AG04449 (cell line): ENCODE data around the gene ATG16L1.

Experiments used
- CTCF ChIA-PET: fragments of 350-600 bp; formaldehyde crosslinking; extraction: SDS; loops from one replicate; lab custom pipeline; 2021; ENCODE audit warnings: antibody characterized with exemption; lab: Yijun Ruan, JAX
- POLR2A ChIA-PET: fragments of 400-600, 350-600 bp; formaldehyde crosslinking; extraction: SDS; loops from one replicate; lab custom pipeline; 2020; ENCODE audit warnings: antibody characterized with exemption, inconsistent platforms; lab: Yijun Ruan, JAX
- DNase-seq: peaks from one replicate; pipeline ENCODE4 v3.0.0-alpha.2; 2010; ENCODE audit warnings: low read depth, low spot score
- H3K4me3 ChIP-seq: 2 replicates; pipeline ENCODE4 v1.5.1; 2011; ENCODE audit warnings: low read depth, mild to moderate bottlenecking, control low read depth, low read length
- CTCF ChIP-seq: IDR thresholded peaks from one replicate; pipeline ENCODE4 v1.5.1; 2011; ENCODE audit warnings: mild to moderate bottlenecking, moderate library complexity, low read length, control low read depth, inconsistent platforms; ENCODE audit not compliant: insufficient read depth; ENCODE audit errors: missing control alignments

Gene ATG16L1

GRCh38 chr2:233213975-233214374 is 37.5 kb upstream of the ATG16L1 start:
- no peak overlapping the region for H3K4me3 ChIP-seq
- POLR2A ChIA-PET: no interaction called here
- no peak for DNase-seq
- CTCF ChIA-PET: no interaction called here
- no peak for TF ChIP-seq CTCF

DNA sequence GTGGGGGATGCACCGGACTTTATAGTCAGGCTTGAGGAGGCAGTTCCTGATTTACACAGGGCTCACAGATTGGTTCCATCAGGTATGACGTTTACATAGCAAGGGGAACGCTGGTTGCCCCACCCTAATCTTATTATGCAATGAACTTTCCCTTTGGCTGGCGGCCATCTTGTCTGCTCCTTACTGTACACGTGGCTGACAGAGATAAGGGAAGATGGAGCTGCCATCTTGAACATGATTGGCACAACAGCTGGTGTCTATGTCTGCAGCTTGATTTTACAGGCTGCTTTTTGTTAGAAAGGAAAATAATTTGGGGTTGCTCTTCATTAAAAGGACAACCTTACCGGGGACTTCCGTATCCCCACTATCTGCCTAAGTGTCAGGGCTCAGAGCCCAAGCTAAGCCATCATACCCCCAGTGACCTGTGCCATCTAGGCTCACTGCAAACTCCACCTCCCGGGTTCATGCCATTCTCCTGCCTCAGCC is 33.5 kb upstream of the ATG16L1 start:
- CTCF ChIA-PET: no interaction called here
- TF ChIP-seq CTCF: no peak
- POLR2A ChIA-PET: no interaction called here
- DNase-seq: no peak
- H3K4me3 ChIP-seq: no peak overlapping the region

DNA sequence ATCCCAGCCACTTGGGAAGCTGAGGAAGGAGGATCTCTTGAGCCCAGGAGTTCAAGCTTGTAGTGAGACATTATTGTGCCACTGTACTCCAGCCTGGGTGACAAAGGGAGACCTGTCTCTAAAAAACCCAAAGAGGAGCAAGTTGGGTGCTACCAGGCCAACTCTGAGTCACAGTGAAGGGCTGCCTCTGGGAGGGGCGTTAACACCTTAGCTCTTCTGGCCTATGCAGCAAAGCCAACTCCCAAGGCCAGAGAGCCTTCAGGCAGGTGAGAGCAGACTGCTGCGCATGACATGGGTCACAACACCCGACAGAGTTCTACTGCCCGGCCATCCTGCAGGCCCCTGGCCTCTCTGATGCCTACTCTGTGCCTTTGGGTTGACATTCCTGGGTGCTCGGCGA is 32.6 kb upstream of the ATG16L1 start:
- TF ChIP-seq CTCF: no peak
- POLR2A ChIA-PET: no interaction called here
- CTCF ChIA-PET: no interaction called here
- no peak overlapping the region for H3K4me3 ChIP-seq
- DNase-seq: no peak

DNA sequence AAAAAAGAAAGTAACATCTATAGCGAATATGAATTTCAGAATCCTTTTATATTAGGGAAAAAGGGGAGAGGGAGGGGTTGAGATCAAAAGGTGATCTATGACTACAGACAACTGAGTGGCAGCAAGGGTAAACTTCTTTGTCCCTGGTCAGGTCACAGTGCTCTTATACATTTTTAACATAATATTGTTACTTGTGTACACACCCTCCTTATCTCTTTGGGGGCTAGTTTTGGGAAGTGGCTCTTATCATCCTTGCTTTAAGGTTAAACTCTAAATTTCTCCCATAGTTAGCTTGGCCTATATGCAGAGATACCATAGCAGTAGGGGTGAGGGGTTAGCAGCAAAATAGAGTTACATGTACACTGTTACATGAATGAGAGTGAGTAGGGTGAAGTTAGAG is 31.6 kb upstream of the ATG16L1 start:
- TF ChIP-seq CTCF: no peak
- CTCF ChIA-PET: no interaction called here
- POLR2A ChIA-PET: no interaction called here
- H3K4me3 ChIP-seq: no peak overlapping the region
- no peak for DNase-seq

DNA sequence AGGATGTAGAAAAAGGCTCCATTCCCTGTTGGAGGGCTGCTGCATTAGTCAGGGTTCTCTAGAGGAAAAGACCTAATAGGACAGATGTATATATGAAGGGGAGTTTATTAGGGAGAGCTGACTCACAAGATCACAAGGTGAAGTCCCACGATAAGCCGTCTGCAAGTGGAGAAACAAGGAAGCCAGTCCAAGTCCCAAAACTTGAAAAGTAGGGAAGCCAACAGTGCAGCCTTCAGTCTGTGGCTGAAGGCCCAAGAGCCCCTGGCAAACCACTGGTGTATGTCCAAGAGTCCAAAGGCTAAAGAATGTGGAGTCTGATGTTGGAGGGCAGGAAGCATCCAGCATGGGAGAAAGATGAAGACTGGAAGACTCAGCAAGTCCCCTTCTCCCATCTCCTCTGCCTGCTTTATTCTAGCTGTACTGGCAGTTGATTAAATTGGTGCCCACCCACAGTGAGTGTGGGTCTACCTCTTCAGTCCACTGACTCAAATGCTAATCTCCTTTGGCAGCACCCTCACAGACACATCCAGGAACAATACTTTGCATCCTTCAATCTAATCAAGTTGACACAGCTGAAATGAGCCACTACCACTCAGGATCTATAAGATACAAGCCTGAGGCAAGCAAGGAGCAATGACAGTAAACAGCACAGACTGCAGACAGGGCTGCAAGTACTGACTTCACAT is 30.0 kb upstream of the ATG16L1 start:
- H3K4me3 ChIP-seq: no peak overlapping the region
- ChIA-PET POLR2A (no interaction called here), CTCF (no interaction called here)
- no peak for DNase-seq
- TF ChIP-seq CTCF: no peak

GRCh38 chr2:233223059-233223894 is 28.2 kb upstream of the ATG16L1 start:
- POLR2A ChIA-PET: no interaction called here
- H3K4me3 ChIP-seq: no peak overlapping the region
- no peak for DNase-seq
- CTCF ChIA-PET: interaction anchor here (1.1 kb wide), 1 partner anchor 27 kb away, joined by 3 read pairs; no protein-coding TSS in a partner anchor
- TF ChIP-seq CTCF: no peak
